K562 (cell line): ENCODE data around the gene SNRPB. TPM values are rescaled to one million over a fixed set of nuclear protein-coding genes. Genes with fewer than 3 reads are reported as not detected.

Experiments used
- ARID1B ChIP-seq: fragments of 450-650 bp; IDR thresholded peaks from 2 replicates; pipeline ENCODE4 v1.6.1; 2016; ENCODE audit warnings: antibody characterized with exemption, mild to moderate bottlenecking, inconsistent platforms
- BCL6 ChIP-seq: fragments of 250-450 bp; sonication (Bioruptor Pico); IDR thresholded peaks from 2 replicates; pipeline ENCODE4 v1.4.0; 2020
- CBFB ChIP-seq: sonication (generic); formaldehyde crosslinking; IDR thresholded peaks from 2 replicates; pipeline ENCODE4 v1.4.0; 2020; ENCODE audit warnings: mild to moderate bottlenecking, missing genetic modification reagents
- CREB1 ChIP-seq, 2 experiments: sonication (generic) in 1 of 2; formaldehyde crosslinking in 1 of 2; IDR thresholded peaks; 2 replicates each; pipeline versions ENCODE4 v1.6.1 to v1.8.0; 2012 to 2022; ENCODE audit warnings: inconsistent platforms in 1 of 2, mild to moderate bottlenecking in 1 of 2, missing genetic modification reagents in 1 of 2, moderate library complexity in 1 of 2
- EP300 ChIP-seq: IDR thresholded peaks from 2 replicates; pipeline ENCODE4 v1.6.1; 2012; ENCODE audit warnings: low read length, improper control_type of control experiment
- EWSR1 ChIP-seq: fragments of 450-650 bp; IDR thresholded peaks from 2 replicates; pipeline ENCODE4 v1.6.1; 2018; ENCODE audit warnings: borderline replicate concordance, mild to moderate bottlenecking, low read depth, moderate library complexity; ENCODE audit not compliant: partially characterized antibody
- FOXM1 ChIP-seq, 2 experiments: fragments of 450-650 bp in 1 of 2; sonication (generic) in 1 of 2; formaldehyde crosslinking in 1 of 2; IDR thresholded peaks; 2 replicates each; pipeline versions ENCODE4 v1.6.1 to v1.9.0; 2017 to 2022; ENCODE audit warnings: low read depth in 2 of 2, mild to moderate bottlenecking in 2 of 2, missing genetic modification reagents in 1 of 2, moderate library complexity in 1 of 2
- GABPB1 ChIP-seq: sonication (generic); formaldehyde crosslinking; IDR thresholded peaks from 2 replicates; pipeline ENCODE4 v1.8.0; 2022; ENCODE audit warnings: mild to moderate bottlenecking, missing genetic modification reagents
- GATA2 ChIP-seq: sonication (generic); formaldehyde crosslinking; IDR thresholded peaks from 2 replicates; pipeline ENCODE4 v1.4.0; 2020; ENCODE audit warnings: mild to moderate bottlenecking, missing genetic modification reagents
- HMGN3 ChIP-seq: IDR thresholded peaks from 2 replicates; pipeline ENCODE4 v1.6.1; 2011; ENCODE audit warnings: borderline replicate concordance, low read depth, mild to moderate bottlenecking, mixed read lengths, low read length; ENCODE audit not compliant: insufficient read length; ENCODE audit errors: extremely low read depth
- JUND ChIP-seq, 2 experiments: IDR thresholded peaks; 2 replicates in 1 of 2; 3 replicates in 1 of 2; pipeline ENCODE4 v1.6.1; 2011; ENCODE audit warnings: borderline replicate concordance in 2 of 2, low read depth in 2 of 2, low read length in 2 of 2, improper control_type of control experiment in 1 of 2, missing biosample characterization in 1 of 2, missing genetic modification characterization in 1 of 2, missing genetic modification reagents in 1 of 2
- PCBP2 ChIP-seq: fragments of 200-400 bp; formaldehyde crosslinking; IDR thresholded peaks from 2 replicates; pipeline ENCODE4 v1.6.1; 2018; ENCODE audit warnings: low read length, low read depth, mild to moderate bottlenecking, moderate library complexity; ENCODE audit not compliant: poor library complexity, severe bottlenecking
- PHF8 ChIP-seq: fragments of 200-600 bp; sonication (generic); IDR thresholded peaks from 2 replicates; pipeline ENCODE4 v1.6.1; 2012; ENCODE audit warnings: mixed run types, mild to moderate bottlenecking, inconsistent platforms, low read length, moderate library complexity, borderline replicate concordance
- SMAD1 ChIP-seq: fragments of 150-350 bp; IDR thresholded peaks from 2 replicates; pipeline ENCODE4 v1.6.1; 2014; ENCODE audit warnings: low read length, low read depth; ENCODE audit not compliant: partially characterized antibody
- SMARCA4 ChIP-seq: fragments of 450-650 bp; IDR thresholded peaks from 2 replicates; pipeline ENCODE4 v1.6.1; 2016
- SRSF7 ChIP-seq: fragments of 200-400 bp; formaldehyde crosslinking; optimal IDR thresholded peaks from 2 replicates; pipeline ENCODE3; 2017; ENCODE audit warnings: mild to moderate bottlenecking, low read depth, low read length
- SRSF9 ChIP-seq: fragments of 200-400 bp; formaldehyde crosslinking; IDR thresholded peaks from 2 replicates; pipeline ENCODE4 v1.6.1; 2017; ENCODE audit warnings: low read depth, low read length, borderline replicate concordance
- TAF7 ChIP-seq: fragments of 450-650 bp; IDR thresholded peaks from 2 replicates; pipeline ENCODE4 v1.6.1; 2016; ENCODE audit warnings: missing genetic modification characterization, missing compliant biosample characterization
- ZC3H4 ChIP-seq: sonication (generic); formaldehyde crosslinking; IDR thresholded peaks from 2 replicates; pipeline ENCODE4 v1.9.0; 2021; ENCODE audit warnings: missing genetic modification reagents, borderline replicate concordance
- ZHX1 ChIP-seq: fragments of 150-350 bp; conservative IDR thresholded peaks from 2 replicates; pipeline ENCODE4 v1.6.1; 2014; ENCODE audit warnings: low read length
- ZNF23 ChIP-seq: fragments of 250-450 bp; sonication (Bioruptor Pico); IDR thresholded peaks from 2 replicates; pipeline ENCODE4 v1.4.0; 2020; ENCODE audit warnings: mild to moderate bottlenecking
- ZNF41 ChIP-seq: fragments of 250-450 bp; sonication (Bioruptor Pico); conservative IDR thresholded peaks from 2 replicates; pipeline ENCODE4 v1.4.0; 2020; ENCODE audit warnings: mild to moderate bottlenecking
- ZNF583 ChIP-seq: fragments of 250-450 bp; sonication (Bioruptor Pico); IDR thresholded peaks from 2 replicates; pipeline ENCODE4 v1.4.0; 2020
- ZNF707 ChIP-seq: fragments of 250-450 bp; sonication (Bioruptor Pico); conservative IDR thresholded peaks from 2 replicates; pipeline ENCODE4 v1.8.0; 2022; ENCODE audit warnings: inconsistent platforms, mild to moderate bottlenecking, moderate library complexity
- polyA plus RNA-seq, 8 experiments: library from polyadenylated mRNA; depleted of rRNA in 4 of 8; stranded (reverse) in 5 of 8; unstranded in 3 of 8; fragments of >200 nt; fragmentation: Nextera tagmentation in 2 of 8; fragmentation: Illumina TruSeq in 1 of 8; extraction: Ambion mirVana in 2 of 8; extraction: Trizol in 1 of 8; gene quantifications; 2 replicates each; pipeline versions ENCODE4 v1.2.1 to v1.2.3, GENCODE V29; 2011 to 2014; ENCODE audit warnings: inconsistent platforms in 1 of 8, missing spikeins in 1 of 8
- total RNA-seq, 7 experiments: library from RNA; depleted of rRNA in 6 of 7; stranded (reverse); fragments of >200 nt in 6 of 7; fragmentation: Illumina TruSeq in 2 of 7; extraction: Trizol in 2 of 7; gene quantifications; 2 replicates each; pipeline versions ENCODE4 v1.2.1 to v1.2.3, GENCODE V29; 2011 to 2021; ENCODE audit warnings: low replicate concordance in 1 of 7
- TF ChIP-seq, protein P1 (sequence below): sonication (generic); formaldehyde crosslinking; IDR thresholded peaks from 2 replicates; pipeline ENCODE4 v1.8.0; 2022; ENCODE audit warnings: missing genetic modification reagents, mild to moderate bottlenecking, borderline replicate concordance

SNRPB gene
- total and polyA plus RNA-seq, 9 of the 15 experiments (the other 6 are each of a cell fraction or from before 2014, with no cell fraction given): 13.1 to 615 (median 266) TPM

DNA sequence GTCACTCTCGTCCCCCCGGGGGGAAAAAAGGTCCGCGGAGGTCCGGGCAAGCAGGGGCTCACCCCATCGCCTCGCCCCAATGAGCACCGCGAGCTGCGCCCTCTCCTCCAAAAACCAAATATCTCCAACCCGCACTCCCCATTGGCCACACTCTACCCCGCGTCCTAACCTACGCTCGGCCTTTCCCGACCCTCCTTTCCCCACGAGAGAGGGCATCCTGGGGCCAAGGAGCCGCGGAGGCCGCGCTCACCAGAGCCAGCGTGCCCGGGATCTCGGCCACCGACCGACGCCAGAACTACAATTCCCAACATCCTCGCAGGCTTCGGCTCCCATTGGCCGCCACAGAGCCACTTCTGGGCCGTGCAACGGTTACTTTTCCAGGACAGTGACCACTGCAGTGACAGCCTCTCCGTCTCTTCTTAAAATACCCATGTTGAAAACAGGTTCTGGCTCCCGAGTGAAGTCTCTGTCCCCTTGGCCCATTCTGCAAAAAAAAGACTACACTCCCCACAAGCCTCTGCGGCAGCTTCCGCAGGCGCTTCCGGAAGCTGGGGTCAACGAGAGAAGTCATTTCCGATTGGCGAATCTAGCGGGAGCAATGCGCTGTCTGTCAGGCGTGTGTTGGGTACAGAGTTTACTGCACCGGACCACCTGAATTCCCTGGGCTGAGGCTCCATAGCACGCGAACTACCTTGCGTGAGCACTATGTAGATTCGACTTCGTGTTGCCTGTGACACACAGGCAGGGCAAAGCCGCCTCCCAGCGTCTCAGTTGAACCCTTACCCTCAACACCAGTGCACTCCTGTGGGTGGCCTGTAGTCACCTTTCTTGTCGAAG is 38.3 kb upstream of the SNRPB start, which contains the start of gene ZNF343 (continued):
- no peak for TF ChIP-seq ZNF41
- TF ChIP-seq GABPB1 (CRISPR knock-in tag): peak; percentile 96
- TF ChIP-seq ARID1B: no peak
- TF ChIP-seq SRSF9: no peak
- no peak for TF ChIP-seq EWSR1
- TF ChIP-seq CREB1 (IDR thresholded peaks at IDR 0.05): no peak
- peak; percentile 51; the same call in 1 of the 2 replicates for TF ChIP-seq CREB1 (CRISPR knock-in tag; IDR thresholded peaks at IDR 0.05)
- TF ChIP-seq SRSF7: no peak
- TF ChIP-seq ZHX1: no peak
- TF ChIP-seq HMGN3: no peak
- peak; percentile 85; the same call in 1 of the 2 replicates for TF ChIP-seq PHF8
- TF ChIP-seq ZNF23 (CRISPR knock-in tag): no peak
- no peak for TF ChIP-seq ZNF707 (CRISPR knock-in tag)
- TF ChIP-seq SMARCA4: no peak
- TF ChIP-seq SMAD1: no peak
- no peak for TF ChIP-seq CBFB (CRISPR knock-in tag)
- TF ChIP-seq BCL6: no peak
- TF ChIP-seq GATA2 (CRISPR knock-in tag): no peak
- 0 out of 2 replicates have a peak, but pooled peaks have one; percentile 12 for TF ChIP-seq EP300
- no peak for TF ChIP-seq ZNF583 (CRISPR knock-in tag)
- peak; percentile 51 for TF ChIP-seq JUND (IDR thresholded peaks at IDR 0.05; ENCODE audit: borderline replicate concordance, low read depth, low read length)
- TF ChIP-seq JUND (tag; IDR thresholded peaks at IDR 0.05; ENCODE audit: borderline replicate concordance, low read depth, low read length): peak; percentile 27; the same call in 1 of the 3 replicates
- TF ChIP-seq, protein P1, sequence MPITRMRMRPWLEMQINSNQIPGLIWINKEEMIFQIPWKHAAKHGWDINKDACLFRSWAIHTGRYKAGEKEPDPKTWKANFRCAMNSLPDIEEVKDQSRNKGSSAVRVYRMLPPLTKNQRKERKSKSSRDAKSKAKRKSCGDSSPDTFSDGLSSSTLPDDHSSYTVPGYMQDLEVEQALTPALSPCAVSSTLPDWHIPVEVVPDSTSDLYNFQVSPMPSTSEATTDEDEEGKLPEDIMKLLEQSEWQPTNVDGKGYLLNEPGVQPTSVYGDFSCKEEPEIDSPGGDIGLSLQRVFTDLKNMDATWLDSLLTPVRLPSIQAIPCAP (CRISPR knock-in tag): no peak
- no peak for TF ChIP-seq ZC3H4 (CRISPR knock-in tag)
- no peak for TF ChIP-seq FOXM1 (IDR thresholded peaks at IDR 0.05; ENCODE audit: low read depth)
- 0 out of 2 replicates have a peak, but pooled peaks have one; percentile 50 for TF ChIP-seq FOXM1 (CRISPR knock-in tag; IDR thresholded peaks at IDR 0.05; ENCODE audit: low read depth)
- no peak for TF ChIP-seq TAF7 (tag)
- TF ChIP-seq PCBP2: no peak
